K562 (cell line): ENCODE results near the gene MINK1. TPM values are rescaled to one million over a fixed set of nuclear protein-coding genes. Genes with fewer than 3 reads are reported as not detected.

ENCODE experiments used
- ATAC-seq: fragments of 200-7000 bp; cut with Tn5 transposase; 3 replicates; pipeline ENCODE4 v1.9.1; 2020; ENCODE audit warnings: moderate library complexity
- BruUV-seq: library from RNA; stranded (reverse); fragments of 400-500 nt; replicated peaks from 2 replicates; lab custom pipeline; 2021; lab: Mats Ljungman, UMichigan
- CTCF ChIA-PET: fragments of 300-600 bp; formaldehyde crosslinking; extraction: SDS; loops from one replicate; lab custom pipeline; 2021; ENCODE audit warnings: low intra/inter-chr PET ratio; lab: Yijun Ruan, JAX
- POLR2A ChIA-PET: fragments of 300-600, 350-650 bp; sonication (Branson Sonifier 250); formaldehyde crosslinking; extraction: SDS; loops from one replicate; lab custom pipeline; 2021; ENCODE audit warnings: antibody characterized with exemption, inconsistent platforms; lab: Yijun Ruan, JAX
- DNase-seq, 4 experiments: peaks; one replicate each; pipeline versions ENCODE4 v3.0.0 to v3.0.0-alpha.2; 2011 to 2018; ENCODE audit warnings: low spot score in 3 of 4, mixed read lengths in 3 of 4; ENCODE audit errors: extremely low read depth in 1 of 4
- FAIRE-seq: peaks from 2 replicates; lab custom pipeline; 2011; peaks lifted over from hg19 to GRCh38; lab: Jason Lieb, UNC
- H2AFZ ChIP-seq: 2 replicates; pipeline ENCODE4 v1.6.0; 2011; ENCODE audit warnings: low read depth, low read length, control low read depth, inconsistent platforms
- H3K27ac ChIP-seq: fragments of 200-600 bp; 3 replicates; pipeline ENCODE4 v1.8.0; 2011; ENCODE audit warnings: low read depth, mild to moderate bottlenecking, control low read depth, inconsistent platforms, low read length, moderate library complexity, mixed read lengths; ENCODE audit errors: extremely low read depth
- H3K27me3 ChIP-seq, 2 experiments: fragments of 300-600 bp in 1 of 2; 2 replicates in 1 of 2; 3 replicates in 1 of 2; pipeline versions ENCODE4 v1.6.0 to v1.8.0; 2011; ENCODE audit warnings: inconsistent platforms in 2 of 2, low read length in 2 of 2, mild to moderate bottlenecking in 1 of 2, mixed read lengths in 1 of 2, moderate library complexity in 1 of 2; ENCODE audit not compliant: control insufficient read depth in 2 of 2, insufficient read depth in 2 of 2
- H3K36me3 ChIP-seq: fragments of 300-600 bp; 3 replicates; pipeline ENCODE4 v1.8.0; 2011; ENCODE audit warnings: mild to moderate bottlenecking, low read length, inconsistent platforms; ENCODE audit not compliant: control insufficient read depth, insufficient read depth
- H3K4me1 ChIP-seq, 2 experiments: fragments of 200-600 bp in 1 of 2; replicated peaks in 1 of 2; 2 replicates in 1 of 2; 3 replicates in 1 of 2; pipeline versions ENCODE4 v1.5.1 to v1.8.0; 2011; ENCODE audit warnings: inconsistent platforms in 2 of 2, low read length in 2 of 2, mild to moderate bottlenecking in 1 of 2, mixed read lengths in 1 of 2, moderate library complexity in 1 of 2; ENCODE audit not compliant: control insufficient read depth in 2 of 2, insufficient read depth in 2 of 2
- H3K4me2 ChIP-seq: 2 replicates; pipeline ENCODE4 v1.6.1; 2011; ENCODE audit warnings: low read length, control low read depth, inconsistent platforms, mixed read lengths; ENCODE audit not compliant: insufficient read depth
- H3K4me3 ChIP-seq: fragments of 200-600 bp; sonication (generic), shearing (Covaris generic); 2 replicates; pipeline ENCODE4 v1.5.1; 2016; ENCODE audit warnings: control low read depth, inconsistent platforms
- H3K79me2 ChIP-seq: fragments of 200-600 bp; 3 replicates; pipeline ENCODE4 v1.8.0; 2011; ENCODE audit warnings: low read length, inconsistent platforms; ENCODE audit not compliant: control insufficient read depth, insufficient read depth
- H3K9ac ChIP-seq, 2 experiments: 2 replicates each; pipeline versions ENCODE4 v1.6.0 to v1.6.1; 2011; ENCODE audit warnings: low read depth in 2 of 2, low read length in 2 of 2, control low read depth in 1 of 2, inconsistent platforms in 1 of 2, mild to moderate bottlenecking in 1 of 2, mixed read lengths in 1 of 2; ENCODE audit not compliant: insufficient read depth in 1 of 2
- H3K9me1 ChIP-seq: one replicate; pipeline ENCODE4 v1.6.0; 2011; ENCODE audit warnings: inconsistent platforms, mild to moderate bottlenecking, low read length, moderate library complexity; ENCODE audit not compliant: control insufficient read depth, insufficient read depth
- H3K9me3 ChIP-seq: replicated peaks from 2 replicates; pipeline ENCODE4 v1.5.1; 2011; ENCODE audit warnings: low read depth, low read length, inconsistent platforms; ENCODE audit not compliant: control insufficient read depth, insufficient read depth
- H4K20me1 ChIP-seq: replicated peaks from 2 replicates; pipeline ENCODE4 v1.6.1; 2011; ENCODE audit warnings: low read length, inconsistent platforms, mixed read lengths; ENCODE audit not compliant: control insufficient read depth, insufficient read depth
- ARID1B ChIP-seq: fragments of 450-650 bp; IDR thresholded peaks from 2 replicates; pipeline ENCODE4 v1.6.1; 2016; ENCODE audit warnings: antibody characterized with exemption, mild to moderate bottlenecking, inconsistent platforms
- CREB1 ChIP-seq, 2 experiments: sonication (generic) in 1 of 2; formaldehyde crosslinking in 1 of 2; IDR thresholded peaks; 2 replicates each; pipeline versions ENCODE4 v1.6.1 to v1.8.0; 2012 to 2022; ENCODE audit warnings: inconsistent platforms in 1 of 2, mild to moderate bottlenecking in 1 of 2, missing genetic modification reagents in 1 of 2, moderate library complexity in 1 of 2
- MCM3 ChIP-seq: fragments of 450-650 bp; IDR thresholded peaks from 2 replicates; pipeline ENCODE4 v1.6.1; 2016
- MYC ChIP-seq, 2 experiments: fragments of 250-450 bp in 1 of 2; sonication (Bioruptor Pico) in 1 of 2; IDR thresholded peaks; 2 replicates each; pipeline versions ENCODE4 v1.5.1 to v1.6.1; 2012 to 2021; ENCODE audit warnings: low read depth in 2 of 2, borderline replicate concordance in 1 of 2, improper control_type of control experiment in 1 of 2, low read length in 1 of 2, mild to moderate bottlenecking in 1 of 2, moderate library complexity in 1 of 2
- MYNN ChIP-seq, 2 experiments: sonication (generic); formaldehyde crosslinking in 1 of 2; IDR thresholded peaks; 2 replicates each; pipeline versions ENCODE4 v1.5.0 to v1.6.1; 2016 to 2020; ENCODE audit warnings: antibody characterized with exemption in 1 of 2, missing genetic modification reagents in 1 of 2
- NR0B1 ChIP-seq: fragments of 450-650 bp; IDR thresholded peaks from one replicate; pipeline ENCODE4 v1.6.1; 2018; ENCODE audit warnings: mild to moderate bottlenecking, moderate library complexity; ENCODE audit not compliant: partially characterized antibody
- RBM15 ChIP-seq: fragments of 200-400 bp; formaldehyde crosslinking; IDR thresholded peaks from 2 replicates; pipeline ENCODE4 v1.6.1; 2018; ENCODE audit warnings: mild to moderate bottlenecking, low read length, moderate library complexity; ENCODE audit not compliant: insufficient read depth
- TAF1 ChIP-seq: IDR thresholded peaks from 2 replicates; pipeline ENCODE4 v1.6.1; 2011; ENCODE audit warnings: mild to moderate bottlenecking, low read length, moderate library complexity; ENCODE audit not compliant: insufficient read depth, control insufficient read depth, severe bottlenecking; ENCODE audit errors: extremely low read depth
- TFE3 ChIP-seq: fragments of 450-650 bp; formaldehyde crosslinking; IDR thresholded peaks from 2 replicates; pipeline ENCODE4 v1.4.0; 2020; ENCODE audit warnings: mild to moderate bottlenecking, mixed read lengths
- ZC3H8 ChIP-seq: fragments of 450-650 bp; IDR thresholded peaks from 2 replicates; pipeline ENCODE4 v1.6.1; 2017
- ZNF165 ChIP-seq: fragments of 250-450 bp; sonication (Bioruptor Pico); IDR thresholded peaks from 2 replicates; pipeline ENCODE4 v1.4.0; 2020; ENCODE audit warnings: borderline replicate concordance
- ZNF239 ChIP-seq: fragments of 250-450 bp; sonication (Bioruptor Pico); IDR thresholded peaks from 2 replicates; pipeline ENCODE4 v1.4.0; 2020; ENCODE audit warnings: mild to moderate bottlenecking
- ZNF263 ChIP-seq: sonication (generic); formaldehyde crosslinking; IDR thresholded peaks from 2 replicates; pipeline ENCODE4 v1.8.0; 2022; ENCODE audit warnings: mild to moderate bottlenecking, missing genetic modification reagents, borderline replicate concordance
- WGBS: fragments of 100-300 bp; shearing (Covaris generic); methylation state at CpG from one replicate; pipeline ENCODE4 v1.1.6; 2016; ENCODE audit warnings: low coverage, mixed read lengths; ENCODE audit not compliant: insufficient coverage; ENCODE audit errors: missing lambda C conversion rate; 5-methylcytosine and 5-hydroxymethylcytosine counted together
- in situ Hi-C: fragments of 300-500 bp; cut with MboI; formaldehyde crosslinking; loops from 4 replicates; pipeline ENCODE4 v1.15.0; 2018; ENCODE audit warnings: inconsistent platforms, mixed read lengths
- intact Hi-C: fragments of 100-400 bp; cut with micrococcal nuclease; formaldehyde crosslinking; loops from 2 replicates; pipeline ENCODE4 v1.14.2; 2022
- polyA plus RNA-seq, 8 experiments: library from polyadenylated mRNA; depleted of rRNA in 4 of 8; stranded (reverse) in 5 of 8; unstranded in 3 of 8; fragments of >200 nt; fragmentation: Nextera tagmentation in 2 of 8; fragmentation: Illumina TruSeq in 1 of 8; extraction: Ambion mirVana in 2 of 8; extraction: Trizol in 1 of 8; gene quantifications; 2 replicates each; pipeline versions ENCODE4 v1.2.1 to v1.2.3, GENCODE V29; 2011 to 2014; ENCODE audit warnings: inconsistent platforms in 1 of 8, missing spikeins in 1 of 8
- total RNA-seq, 7 experiments: library from RNA; depleted of rRNA in 6 of 7; stranded (reverse); fragments of >200 nt in 6 of 7; fragmentation: Illumina TruSeq in 2 of 7; extraction: Trizol in 2 of 7; gene quantifications; 2 replicates each; pipeline versions ENCODE4 v1.2.1 to v1.2.3, GENCODE V29; 2011 to 2021; ENCODE audit warnings: low replicate concordance in 1 of 7
- TF ChIP-seq, protein P1 (sequence below): fragments of 450-650 bp; IDR thresholded peaks from 2 replicates; pipeline ENCODE4 v1.6.1; 2016; ENCODE audit warnings: borderline replicate concordance
- TF ChIP-seq, protein P2 (sequence below), 2 experiments: fragments of 450-650 bp in 1 of 2; sonication (generic) in 1 of 2; formaldehyde crosslinking in 1 of 2; IDR thresholded peaks in 1 of 2; conservative IDR thresholded peaks in 1 of 2; 2 replicates each; pipeline versions ENCODE4 v1.6.1 to v1.8.1; 2016 to 2023; ENCODE audit warnings: mild to moderate bottlenecking in 2 of 2, moderate library complexity in 2 of 2, inconsistent platforms in 1 of 2, missing genetic modification reagents in 1 of 2

The MINK1 gene
- total and polyA plus RNA-seq, 9 of the 15 experiments (the other 6 are each of a cell fraction or from before 2014, with no cell fraction given), result 0.11 to 54.2 (median 14.9) TPM

- Histone ChIP-seq H3K79me2 (peaks cover 63% of the 10 kb centered on the region), H3K4me1 (peaks cover 2% of the 10 kb centered on the region in 2 experiments; a peak in 2 of 5 replicates), H3K9ac (no peak overlapping the region), H3K4me3 (no peak overlapping the region), H3K27me3 (no peaks in the 10 kb centered on the region), H3K27ac (no peak overlapping the region), H4K20me1 (peaks cover 20% of the 10 kb centered on the region), H3K9me1 (peaks cover 3% of the 10 kb centered on the region), H3K4me2 (no peak overlapping the region), H3K36me3 (peaks cover 17% of the 10 kb centered on the region; the same call in 2 of the 3 replicates)
- intact Hi-C loops (no loop called here), in situ Hi-C loops (no loop called here)
- DNase-seq (no peak), FAIRE-seq (no peak)
- WGBS, result no CpG with 5 or more reads among the region's 2 CpGs
- BruUV-seq, result no TSS peak
- POLR2A ChIA-PET, result interaction anchor here (0.7 to 1.0 kb wide), 2 partner anchors 11 to 455 kb away, joined by 3 read pairs; no protein-coding TSS in a partner anchor
- CTCF ChIA-PET, result no interaction called here
- TF ChIP-seq ARID1B, result no peak
- TF ChIP-seq, protein P1, sequence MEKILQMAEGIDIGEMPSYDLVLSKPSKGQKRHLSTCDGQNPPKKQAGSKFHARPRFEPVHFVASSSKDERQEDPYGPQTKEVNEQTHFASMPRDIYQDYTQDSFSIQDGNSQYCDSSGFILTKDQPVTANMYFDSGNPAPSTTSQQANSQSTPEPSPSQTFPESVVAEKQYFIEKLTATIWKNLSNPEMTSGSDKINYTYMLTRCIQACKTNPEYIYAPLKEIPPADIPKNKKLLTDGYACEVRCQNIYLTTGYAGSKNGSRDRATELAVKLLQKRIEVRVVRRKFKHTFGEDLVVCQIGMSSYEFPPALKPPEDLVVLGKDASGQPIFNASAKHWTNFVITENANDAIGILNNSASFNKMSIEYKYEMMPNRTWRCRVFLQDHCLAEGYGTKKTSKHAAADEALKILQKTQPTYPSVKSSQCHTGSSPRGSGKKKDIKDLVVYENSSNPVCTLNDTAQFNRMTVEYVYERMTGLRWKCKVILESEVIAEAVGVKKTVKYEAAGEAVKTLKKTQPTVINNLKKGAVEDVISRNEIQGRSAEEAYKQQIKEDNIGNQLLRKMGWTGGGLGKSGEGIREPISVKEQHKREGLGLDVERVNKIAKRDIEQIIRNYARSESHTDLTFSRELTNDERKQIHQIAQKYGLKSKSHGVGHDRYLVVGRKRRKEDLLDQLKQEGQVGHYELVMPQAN, result no peak
- TF ChIP-seq MYC (IDR thresholded peaks at IDR 0.05; ENCODE audit: low read depth, low read length), result no peak
- no peak for TF ChIP-seq MYC (CRISPR knock-in tag; IDR thresholded peaks at IDR 0.05; ENCODE audit: borderline replicate concordance, low read depth)
- no peak for TF ChIP-seq ZC3H8
- TF ChIP-seq TFE3 (CRISPR knock-in tag), result no peak
- TF ChIP-seq ZNF263, result no peak
- no peak for TF ChIP-seq ZNF165
- TF ChIP-seq CREB1 (IDR thresholded peaks at IDR 0.05), result no peak
- TF ChIP-seq CREB1 (CRISPR knock-in tag; IDR thresholded peaks at IDR 0.05), result no peak
- no peak for TF ChIP-seq ZNF239 (CRISPR knock-in tag)
- TF ChIP-seq MYNN (IDR thresholded peaks at IDR 0.05), result no peak
- TF ChIP-seq MYNN (CRISPR knock-in tag; IDR thresholded peaks at IDR 0.05), result no peak
- no peak for TF ChIP-seq TAF1
- TF ChIP-seq, protein P2, sequence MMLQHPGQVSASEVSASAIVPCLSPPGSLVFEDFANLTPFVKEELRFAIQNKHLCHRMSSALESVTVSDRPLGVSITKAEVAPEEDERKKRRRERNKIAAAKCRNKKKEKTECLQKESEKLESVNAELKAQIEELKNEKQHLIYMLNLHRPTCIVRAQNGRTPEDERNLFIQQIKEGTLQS (IDR thresholded peaks at IDR 0.05), result no peak
- TF ChIP-seq, protein P2 (CRISPR knock-in tag; conservative IDR thresholded peaks at IDR 0.05), result no peak
- no peak for TF ChIP-seq MCM3
- TF ChIP-seq NR0B1, result no peak
- no peak for TF ChIP-seq RBM15
- TF ChIP-seq, all 486 proteins: peak for 0
- H2AFZ ChIP-seq, result no peak overlapping the region
- ATAC-seq, result no peak
- H3K9me3 ChIP-seq, result no peaks in the 10 kb centered on the region
Measured at GRCh38 chr17:4850246-4850645, 17.1 kb downstream of the MINK1 start.
